ENCODE measurements around the gene SF1. TPM values are rescaled to one million over a fixed set of nuclear protein-coding genes. Genes with fewer than 3 reads are reported as not detected.
A peak's percentile ranks its signal among the peaks of the same experiment; 100 is the strongest.

The SF1 gene
- total and polyA plus RNA-seq, 2 donors = 49.5 to 134 TPM

- WGBS = 89% methylated on average over 24 of the region's 24 CpGs
- peaks cover 14 to 40% of the 10 kb centered on the region in 2 donors for H3K4me1 ChIP-seq (ENCODE audit: control insufficient read depth in 2 of 2, insufficient read depth in 2 of 2, low read length in 2 of 2)
Measured at GRCh38 chr11:64759722-64760719, 18.3 kb downstream of the SF1 start, which contains the start of gene PYGM. Gene PYGM, minus strand, starts transcription at chr11:64759974. Its CDS starts 76 bp downstream, at chr11:64759898.

DNA sequence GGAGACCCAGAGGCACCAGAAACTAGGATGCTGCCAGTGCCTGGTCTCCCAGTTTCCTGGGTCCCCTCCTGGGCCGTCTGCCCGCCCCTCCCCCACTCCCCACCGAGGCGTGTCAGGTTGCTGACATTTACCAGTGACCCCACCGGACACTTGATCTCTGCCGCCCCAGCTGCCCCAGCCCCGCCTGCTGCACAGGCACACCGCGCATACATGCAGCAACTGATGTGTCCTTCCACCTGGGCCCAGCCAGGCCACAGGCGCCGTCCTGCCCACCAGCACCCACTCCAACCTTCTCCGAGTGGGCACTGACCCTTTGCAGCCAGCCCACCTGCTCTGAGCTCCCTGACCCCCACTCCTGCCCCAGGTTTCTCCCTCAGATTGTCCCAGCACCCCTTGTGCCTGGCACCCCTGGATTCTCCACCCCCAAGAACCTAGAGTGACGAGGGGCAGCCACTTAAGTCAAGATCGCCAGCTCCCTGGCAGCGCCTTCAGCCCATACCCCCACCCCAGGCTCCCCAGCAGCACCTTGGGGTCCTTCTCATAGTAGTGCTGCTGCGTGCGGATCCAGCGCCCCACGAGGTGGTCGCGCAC lies 19.1 kb downstream of the SF1 start:
- peaks cover 6 to 32% of the 10 kb centered on the region in 2 donors for H3K4me1 ChIP-seq (ENCODE audit: control insufficient read depth in 2 of 2, insufficient read depth in 2 of 2, low read length in 2 of 2)
- peaks cover 29 to 30% of the 10 kb centered on the region in 2 donors for H3K36me3 ChIP-seq (ENCODE audit: control insufficient read depth in 2 of 2, insufficient read depth in 2 of 2, low read length in 1 of 2)
- no peak overlapping the region for H3K27ac ChIP-seq (ENCODE audit: low read depth in 1 of 2, low read length in 1 of 2)
- H3K27me3 ChIP-seq (ENCODE audit: control insufficient read depth in 2 of 2, insufficient read depth in 1 of 2, low read length in 1 of 2) = no peaks in the 10 kb centered on the region
- H3K9me3 ChIP-seq (ENCODE audit: control insufficient read depth in 2 of 2, insufficient read depth in 1 of 2, low read length in 1 of 2) = no peaks in the 10 kb centered on the region
- WGBS = 93% methylated on average over 21 of the region's 21 CpGs
- H3K4me3 ChIP-seq (ENCODE audit: low read length in 2 of 2) = no peak overlapping the region
- DNase-seq (ENCODE audit: low read depth in 6 of 9, low spot score in 9 of 9) = no peak

More at GRCh38 chr11:64759722-64760719, 18.3 kb downstream of the SF1 start, which contains the start of gene PYGM:
- DNase-seq (ENCODE audit: low read depth in 6 of 9, low spot score in 9 of 9) = no peak
- H3K9me3 ChIP-seq (ENCODE audit: control insufficient read depth in 2 of 2, insufficient read depth in 1 of 2, low read length in 1 of 2) = no peaks in the 10 kb centered on the region
- H3K27ac ChIP-seq (ENCODE audit: low read depth in 1 of 2, low read length in 1 of 2) = peak within 1 kb of the TSS in 1 of 2 donors; percentile 25
- no peak within 1 kb of the TSS for H3K4me3 ChIP-seq (ENCODE audit: low read length in 2 of 2)
- H3K27me3 ChIP-seq (ENCODE audit: control insufficient read depth in 2 of 2, insufficient read depth in 1 of 2, low read length in 1 of 2) = no peaks in the 10 kb centered on the region
- H3K36me3 ChIP-seq (ENCODE audit: control insufficient read depth in 2 of 2, insufficient read depth in 2 of 2, low read length in 1 of 2) = peaks cover 35 to 38% of the 10 kb centered on the region in 2 donors

- H3K4me1 ChIP-seq (ENCODE audit: control insufficient read depth in 2 of 2, insufficient read depth in 2 of 2, low read length in 2 of 2) = peaks cover 0 to 25% of the 10 kb centered on the region in 2 donors
- no peaks in the 10 kb centered on the region for H3K27me3 ChIP-seq (ENCODE audit: control insufficient read depth in 2 of 2, insufficient read depth in 1 of 2, low read length in 1 of 2)
- H3K27ac ChIP-seq (ENCODE audit: low read depth in 1 of 2, low read length in 1 of 2) = no peak overlapping the region
- 97% methylated on average over 15 of the region's 15 CpGs for WGBS
- H3K4me3 ChIP-seq (ENCODE audit: low read length in 2 of 2) = no peak overlapping the region
- DNase-seq (ENCODE audit: low read depth in 6 of 9, low spot score in 9 of 9) = no peak
- peaks cover 23 to 28% of the 10 kb centered on the region in 2 donors for H3K36me3 ChIP-seq (ENCODE audit: control insufficient read depth in 2 of 2, insufficient read depth in 2 of 2, low read length in 1 of 2)
- H3K9me3 ChIP-seq (ENCODE audit: control insufficient read depth in 2 of 2, insufficient read depth in 1 of 2, low read length in 1 of 2) = no peaks in the 10 kb centered on the region
Measured at GRCh38 chr11:64758330-64759079, 19.8 kb downstream of the SF1 start.

GRCh38 chr11:64757549-64758329 lies 20.6 kb downstream of the SF1 start:
- no peak overlapping the region for H3K27ac ChIP-seq (ENCODE audit: low read depth in 1 of 2, low read length in 1 of 2)
- DNase-seq (ENCODE audit: low read depth in 6 of 9, low spot score in 9 of 9) = no peak
- peaks cover 0 to 17% of the 10 kb centered on the region in 2 donors for H3K4me1 ChIP-seq (ENCODE audit: control insufficient read depth in 2 of 2, insufficient read depth in 2 of 2, low read length in 2 of 2)
- H3K36me3 ChIP-seq (ENCODE audit: control insufficient read depth in 2 of 2, insufficient read depth in 2 of 2, low read length in 1 of 2) = peaks cover 15 to 26% of the 10 kb centered on the region in 2 donors
- no peak overlapping the region for H3K4me3 ChIP-seq (ENCODE audit: low read length in 2 of 2)
- H3K9me3 ChIP-seq (ENCODE audit: control insufficient read depth in 2 of 2, insufficient read depth in 1 of 2, low read length in 1 of 2) = no peaks in the 10 kb centered on the region
- WGBS = 94% methylated on average over 19 of the region's 19 CpGs
- no peaks in the 10 kb centered on the region for H3K27me3 ChIP-seq (ENCODE audit: control insufficient read depth in 2 of 2, insufficient read depth in 1 of 2, low read length in 1 of 2)

DNA sequence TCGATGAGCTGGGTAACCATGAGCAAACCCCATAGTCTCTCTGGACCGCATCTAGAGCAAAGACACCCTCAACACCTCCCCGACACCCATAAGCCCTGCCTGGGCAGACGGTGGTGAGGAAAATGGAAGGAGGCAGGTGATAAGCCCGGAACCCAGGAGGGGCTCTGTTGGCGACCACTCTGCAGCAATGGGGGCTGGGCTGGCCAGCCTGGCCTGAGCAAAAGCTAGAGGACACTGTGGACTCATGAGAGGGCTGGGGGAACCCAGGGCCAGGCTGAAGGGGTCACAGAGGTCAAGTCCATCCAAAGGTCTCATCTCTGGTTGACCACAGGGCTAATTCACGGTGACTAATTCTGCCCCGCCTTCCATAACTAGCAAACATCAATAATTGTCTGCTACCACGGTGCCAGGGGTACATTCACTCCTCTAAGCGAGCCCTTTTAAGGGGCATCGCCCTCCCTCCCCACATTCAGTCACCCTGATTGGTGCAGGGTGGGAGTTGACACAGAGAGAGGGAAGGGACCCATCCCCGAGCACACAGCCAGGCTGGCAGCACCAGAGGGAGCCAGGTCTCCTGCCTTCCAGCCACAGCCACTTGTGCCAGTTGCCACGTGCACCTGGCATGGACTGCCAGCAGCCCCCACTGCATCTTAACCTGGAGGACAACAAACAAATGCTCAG lies 22.5 kb downstream of the SF1 start:
- Histone ChIP-seq H3K9me3 (ENCODE audit: control insufficient read depth in 2 of 2, insufficient read depth in 1 of 2, low read length in 1 of 2) (no peaks in the 10 kb centered on the region), H3K27ac (ENCODE audit: low read depth in 1 of 2, low read length in 1 of 2) (no peak overlapping the region), H3K4me1 (ENCODE audit: control insufficient read depth in 2 of 2, insufficient read depth in 2 of 2, low read length in 2 of 2) (peaks cover 0 to 8% of the 10 kb centered on the region in 2 donors), H3K4me3 (ENCODE audit: low read length in 2 of 2) (no peak overlapping the region), H3K36me3 (ENCODE audit: control insufficient read depth in 2 of 2, insufficient read depth in 2 of 2, low read length in 1 of 2) (peaks cover 5 to 26% of the 10 kb centered on the region in 2 donors), H3K27me3 (ENCODE audit: control insufficient read depth in 2 of 2, insufficient read depth in 1 of 2, low read length in 1 of 2) (no peaks in the 10 kb centered on the region)
- WGBS = 84% methylated on average over 13 of the region's 13 CpGs
- no peak for DNase-seq (ENCODE audit: low read depth in 6 of 9, low spot score in 9 of 9)

- 96% methylated on average over 21 of the region's 21 CpGs for WGBS
- peaks cover 2 to 22% of the 10 kb centered on the region in 2 donors for H3K36me3 ChIP-seq (ENCODE audit: control insufficient read depth in 2 of 2, insufficient read depth in 2 of 2, low read length in 1 of 2)
- no peaks in the 10 kb centered on the region for H3K27me3 ChIP-seq (ENCODE audit: control insufficient read depth in 2 of 2, insufficient read depth in 1 of 2, low read length in 1 of 2)
- H3K27ac ChIP-seq (ENCODE audit: low read depth in 1 of 2, low read length in 1 of 2) = no peak overlapping the region
- H3K9me3 ChIP-seq (ENCODE audit: control insufficient read depth in 2 of 2, insufficient read depth in 1 of 2, low read length in 1 of 2) = no peaks in the 10 kb centered on the region
- no peak for DNase-seq (ENCODE audit: low read depth in 6 of 9, low spot score in 9 of 9)
- H3K4me1 ChIP-seq (ENCODE audit: control insufficient read depth in 2 of 2, insufficient read depth in 2 of 2, low read length in 2 of 2) = peaks cover 0 to 3% of the 10 kb centered on the region in 2 donors
- no peak overlapping the region for H3K4me3 ChIP-seq (ENCODE audit: low read length in 2 of 2)
Measured at GRCh38 chr11:64754919-64755662, 23.3 kb downstream of the SF1 start.

DNA sequence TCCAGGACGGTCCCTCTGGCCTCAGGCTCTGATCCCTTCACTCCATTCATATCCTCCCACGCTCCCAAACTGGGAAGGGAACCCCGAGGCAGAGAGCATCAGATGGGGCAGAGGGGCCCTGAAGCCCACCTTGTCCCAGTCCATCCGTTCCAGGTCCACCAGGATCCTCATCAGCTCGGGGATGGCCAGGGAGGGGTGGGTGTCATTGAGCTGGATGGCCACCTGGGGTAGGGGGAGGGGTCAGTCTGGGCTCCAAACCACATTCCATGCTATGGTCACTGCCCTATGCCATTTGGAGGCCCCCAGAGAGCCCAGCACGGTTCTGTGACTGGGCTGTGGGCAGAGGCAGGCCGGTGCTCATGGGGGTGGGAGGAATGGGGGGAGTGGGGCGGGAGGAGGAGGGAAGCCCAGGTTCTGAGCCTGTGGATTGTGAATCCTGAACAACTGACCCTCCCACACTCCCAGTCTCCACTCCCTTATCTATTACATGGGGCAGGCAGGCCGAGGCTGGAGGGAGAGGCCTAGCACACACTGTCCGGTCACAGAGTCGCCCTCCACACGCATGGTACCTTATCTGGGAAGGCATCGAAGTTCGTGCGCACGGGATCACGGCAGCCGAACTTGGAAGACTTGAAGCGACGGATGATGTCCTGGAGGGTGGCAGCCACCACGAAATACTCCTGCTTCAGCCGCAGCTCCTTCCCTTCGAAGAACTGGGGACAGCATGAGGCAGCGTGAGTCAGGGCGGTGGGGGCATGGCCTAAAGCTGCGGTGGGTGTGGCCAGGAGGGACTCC lies 24.0 kb downstream of the SF1 start:
- 96% methylated on average over 26 of the region's 26 CpGs for WGBS
- Histone ChIP-seq H3K4me1 (ENCODE audit: control insufficient read depth in 2 of 2, insufficient read depth in 2 of 2, low read length in 2 of 2) (no peaks in the 10 kb centered on the region), H3K27me3 (ENCODE audit: control insufficient read depth in 2 of 2, insufficient read depth in 1 of 2, low read length in 1 of 2) (no peaks in the 10 kb centered on the region), H3K27ac (ENCODE audit: low read depth in 1 of 2, low read length in 1 of 2) (no peak overlapping the region), H3K36me3 (ENCODE audit: control insufficient read depth in 2 of 2, insufficient read depth in 2 of 2, low read length in 1 of 2) (peaks cover 2 to 16% of the 10 kb centered on the region in 2 donors), H3K4me3 (ENCODE audit: low read length in 2 of 2) (no peak overlapping the region), H3K9me3 (ENCODE audit: control insufficient read depth in 2 of 2, insufficient read depth in 1 of 2, low read length in 1 of 2) (no peaks in the 10 kb centered on the region)
- DNase-seq (ENCODE audit: low read depth in 6 of 9, low spot score in 9 of 9) = no peak
